ENCODE data around the gene PDILT.

PDILT gene

GRCh38 chr16:20401066-20401465 lies 3.5 kb downstream of the PDILT start:
- no peak for DNase-seq (ENCODE audit: low read depth in 1 of 2, low spot score in 1 of 2)
- TF ChIP-seq SPI1 (IDR thresholded peaks at IDR 0.05; ENCODE audit: borderline replicate concordance, low read depth) (no peak), REST (IDR thresholded peaks at IDR 0.05; ENCODE audit: insufficient replicate concordance, low read depth) (no peak), GABPA (IDR thresholded peaks at IDR 0.05; ENCODE audit: low read depth) (no peak), CTCF (IDR thresholded peaks at IDR 0.05; ENCODE audit: insufficient read depth, low read length) (no peak), POLR2AphosphoS5 (IDR thresholded peaks at IDR 0.05; ENCODE audit: low read depth) (no peak)
- H3K4me3 ChIP-seq (replicated peaks; ENCODE audit: insufficient read depth, low read length) = no peak overlapping the region

DNA sequence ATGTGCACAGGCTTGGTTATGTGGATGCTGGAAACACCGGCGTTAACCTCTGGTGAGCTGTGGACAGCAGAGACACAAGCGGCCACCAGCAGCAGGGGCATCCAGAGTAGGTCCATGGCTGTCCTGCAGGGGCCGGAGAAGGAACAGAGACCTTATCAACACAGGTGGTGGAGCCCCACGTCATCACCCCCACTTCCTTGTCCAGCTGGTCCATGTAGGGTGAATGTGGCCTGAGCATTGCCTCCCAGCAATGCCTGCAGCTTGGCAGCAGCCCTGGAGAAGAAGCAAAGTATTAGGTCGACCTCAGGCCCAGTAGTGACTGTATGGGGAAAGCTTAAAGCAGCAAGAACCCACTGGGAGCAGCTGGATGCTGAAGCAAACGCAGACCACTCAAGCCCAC lies 5.4 kb downstream of the PDILT start:
- no peak overlapping the region for H3K27ac ChIP-seq (replicated peaks)
- H3K27me3 ChIP-seq (ENCODE audit: insufficient read depth, poor library complexity, severe bottlenecking) = no peaks in the 10 kb centered on the region
- no peak for DNase-seq (ENCODE audit: low read depth in 1 of 2, low spot score in 1 of 2)
- TF ChIP-seq POLR2AphosphoS5 (IDR thresholded peaks at IDR 0.05; ENCODE audit: low read depth) (no peak), GABPA (IDR thresholded peaks at IDR 0.05; ENCODE audit: low read depth) (no peak)
- no peak overlapping the region for H3K4me3 ChIP-seq (replicated peaks; ENCODE audit: insufficient read depth, low read length)

More at GRCh38 chr16:20401066-20401465, 3.5 kb downstream of the PDILT start:
- H3K27ac ChIP-seq (replicated peaks) = no peak overlapping the region
- H3K27me3 ChIP-seq (ENCODE audit: insufficient read depth, poor library complexity, severe bottlenecking) = no peaks in the 10 kb centered on the region

DNA sequence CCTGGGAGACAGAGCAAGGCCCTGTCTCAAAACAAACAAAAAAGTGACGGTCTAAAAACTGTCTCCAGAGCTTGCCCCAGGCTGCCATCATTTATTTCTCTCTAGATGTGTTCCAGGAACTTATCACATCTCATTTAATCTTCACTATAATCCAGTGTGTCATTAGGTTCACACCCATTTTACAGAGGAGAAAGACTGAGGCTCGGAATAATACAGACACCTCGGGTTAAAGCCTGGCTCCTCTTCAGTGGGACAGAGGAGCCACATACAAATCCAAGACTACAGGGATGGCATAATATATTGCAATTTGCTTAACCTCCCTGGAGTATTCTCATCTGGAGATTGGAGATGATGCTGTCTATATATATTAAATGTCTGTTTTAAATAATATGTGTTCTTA lies 5.9 kb downstream of the PDILT start:
- no peak for TF ChIP-seq SPI1 (IDR thresholded peaks at IDR 0.05; ENCODE audit: borderline replicate concordance, low read depth)
- TF ChIP-seq REST (IDR thresholded peaks at IDR 0.05; ENCODE audit: insufficient replicate concordance, low read depth) = no peak
- TF ChIP-seq GABPA (IDR thresholded peaks at IDR 0.05; ENCODE audit: low read depth) = no peak
- no peak for TF ChIP-seq CTCF (IDR thresholded peaks at IDR 0.05; ENCODE audit: insufficient read depth, low read length)
- TF ChIP-seq POLR2AphosphoS5 (IDR thresholded peaks at IDR 0.05; ENCODE audit: low read depth) = no peak
- H3K27ac ChIP-seq (replicated peaks) = no peak overlapping the region
- DNase-seq (ENCODE audit: low read depth in 1 of 2, low spot score in 1 of 2) = no peak
- no peak overlapping the region for H3K4me3 ChIP-seq (replicated peaks; ENCODE audit: insufficient read depth, low read length)
- H3K27me3 ChIP-seq (ENCODE audit: insufficient read depth, poor library complexity, severe bottlenecking) = no peaks in the 10 kb centered on the region

DNA sequence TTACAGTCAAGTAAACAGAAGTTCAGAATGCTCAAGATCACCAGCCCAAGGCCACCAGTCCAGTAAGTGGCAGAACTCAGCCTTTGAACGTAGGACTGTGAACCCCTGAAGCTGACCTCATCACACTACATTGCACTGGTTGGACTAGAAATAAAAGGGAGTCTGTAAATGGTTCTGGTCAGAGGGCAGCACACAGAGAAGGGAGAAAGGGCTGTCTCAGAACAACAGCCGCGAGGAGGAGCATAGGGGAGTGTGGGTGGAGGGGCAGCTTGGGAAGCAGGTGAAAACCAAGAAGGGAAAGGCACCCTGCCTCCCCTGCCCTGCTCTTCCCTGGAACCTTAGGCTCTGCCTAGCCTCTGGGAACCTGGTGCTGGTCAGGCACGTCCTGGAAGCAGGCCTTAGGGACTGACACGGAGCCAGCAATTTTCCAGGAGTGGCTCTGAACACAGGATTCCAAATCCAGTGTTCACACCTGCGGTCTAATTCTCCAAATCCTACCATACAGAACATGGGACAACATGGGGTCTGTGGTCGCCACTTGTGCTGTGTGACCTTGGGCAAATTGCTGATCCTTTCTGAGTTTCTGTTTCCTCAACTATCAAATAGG lies 7.0 kb downstream of the PDILT start:
- H3K27ac ChIP-seq (replicated peaks) = no peak overlapping the region
- no peak overlapping the region for H3K4me3 ChIP-seq (replicated peaks; ENCODE audit: insufficient read depth, low read length)
- no peaks in the 10 kb centered on the region for H3K27me3 ChIP-seq (ENCODE audit: insufficient read depth, poor library complexity, severe bottlenecking)
- TF ChIP-seq CTCF (IDR thresholded peaks at IDR 0.05; ENCODE audit: insufficient read depth, low read length) = no peak
- no peak for TF ChIP-seq SPI1 (IDR thresholded peaks at IDR 0.05; ENCODE audit: borderline replicate concordance, low read depth)
- TF ChIP-seq POLR2AphosphoS5 (IDR thresholded peaks at IDR 0.05; ENCODE audit: low read depth) = no peak
- no peak for TF ChIP-seq GABPA (IDR thresholded peaks at IDR 0.05; ENCODE audit: low read depth)
- no peak for TF ChIP-seq REST (IDR thresholded peaks at IDR 0.05; ENCODE audit: insufficient replicate concordance, low read depth)
- no peak for DNase-seq (ENCODE audit: low read depth in 1 of 2, low spot score in 1 of 2)

All from HL-60 (cell line).